Measurements from ENCODE around the gene IGSF21.

DNA sequence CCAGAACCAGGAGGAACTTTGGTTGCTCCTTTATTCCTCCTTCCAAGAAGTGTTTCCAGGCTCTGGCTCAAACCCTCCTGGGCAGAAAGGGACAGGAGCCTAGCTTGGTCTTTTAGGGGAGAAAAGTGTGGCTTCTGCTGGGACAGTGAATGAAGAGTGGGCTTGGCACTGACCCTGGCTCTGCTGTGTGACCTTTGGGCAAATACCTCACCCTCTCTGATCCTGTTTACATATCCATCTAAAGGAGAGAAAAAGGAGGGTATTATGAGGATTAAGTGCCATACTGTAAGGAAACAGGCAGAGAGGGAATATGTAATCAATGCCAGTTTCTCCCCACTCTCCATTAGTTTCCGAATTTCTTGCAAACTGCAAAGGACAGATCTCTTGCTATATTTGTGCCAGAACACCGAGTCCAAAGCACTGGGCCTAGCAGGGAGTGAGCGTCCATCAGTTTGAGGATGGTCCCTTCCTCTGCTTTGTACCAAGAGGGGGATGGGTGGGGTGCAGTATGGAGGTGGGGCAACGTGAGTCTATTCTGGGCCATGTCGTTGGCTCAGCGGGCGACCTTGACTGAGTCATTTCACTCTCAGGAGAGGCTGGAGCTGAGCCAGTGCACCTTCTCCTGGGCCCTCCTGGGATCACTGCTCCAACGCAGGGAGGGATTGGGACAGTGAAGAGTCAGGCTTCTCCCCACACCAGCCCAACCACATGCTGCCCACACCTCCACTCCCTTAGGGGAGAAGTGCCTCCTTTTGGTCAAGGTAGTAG lies 38.4 kb downstream of the IGSF21 start:
- TF ChIP-seq CTCF (IDR thresholded peaks at IDR 0.05) (no peak), POLR2A (IDR thresholded peaks at IDR 0.05) (no peak)
